Measurements from ENCODE around the gene C1QL4.
"Not testable (repeated sequence)": the region's sequence is repeated elsewhere in the genome, so short reads cannot be mapped to it uniquely, and the experiment has no call there.

DNA sequence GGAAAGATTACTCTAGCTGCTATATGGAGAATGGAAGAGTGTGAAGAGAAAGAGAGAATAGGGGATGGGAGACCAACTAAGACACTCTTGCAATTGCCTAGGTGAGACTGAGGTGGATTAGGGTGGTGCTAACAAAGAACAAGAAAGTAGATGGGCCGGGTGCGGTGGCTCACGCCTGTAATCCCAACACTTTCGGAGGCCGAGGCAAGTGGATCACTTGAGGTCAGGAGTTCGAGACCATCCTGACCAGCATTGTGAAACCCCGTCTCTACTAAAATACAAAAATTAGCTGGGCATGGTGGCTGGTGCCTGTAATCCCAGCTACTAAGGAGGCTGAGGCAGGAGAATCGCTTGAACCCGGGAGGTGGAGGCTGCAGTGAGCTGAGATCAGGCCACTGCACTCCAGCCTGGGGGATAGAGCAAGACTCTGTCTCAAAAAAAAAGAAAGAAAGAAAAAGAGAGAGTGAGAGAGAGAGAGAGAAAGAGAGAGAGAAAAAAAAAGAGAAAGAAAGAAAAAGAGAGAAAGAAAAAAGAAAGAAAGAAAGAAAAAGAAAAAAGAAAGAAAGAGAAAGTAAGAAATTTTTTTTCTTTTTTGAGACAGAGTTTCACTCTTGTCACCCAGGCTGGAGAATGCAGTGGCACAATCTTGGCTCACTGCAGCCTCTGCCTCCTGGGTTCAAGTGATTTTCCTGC lies 16.4 kb downstream of the C1QL4 start:
- not testable (repeated sequence) for TF ChIP-seq POLR2A (IDR thresholded peaks at IDR 0.05)
- TF ChIP-seq, protein P1, sequence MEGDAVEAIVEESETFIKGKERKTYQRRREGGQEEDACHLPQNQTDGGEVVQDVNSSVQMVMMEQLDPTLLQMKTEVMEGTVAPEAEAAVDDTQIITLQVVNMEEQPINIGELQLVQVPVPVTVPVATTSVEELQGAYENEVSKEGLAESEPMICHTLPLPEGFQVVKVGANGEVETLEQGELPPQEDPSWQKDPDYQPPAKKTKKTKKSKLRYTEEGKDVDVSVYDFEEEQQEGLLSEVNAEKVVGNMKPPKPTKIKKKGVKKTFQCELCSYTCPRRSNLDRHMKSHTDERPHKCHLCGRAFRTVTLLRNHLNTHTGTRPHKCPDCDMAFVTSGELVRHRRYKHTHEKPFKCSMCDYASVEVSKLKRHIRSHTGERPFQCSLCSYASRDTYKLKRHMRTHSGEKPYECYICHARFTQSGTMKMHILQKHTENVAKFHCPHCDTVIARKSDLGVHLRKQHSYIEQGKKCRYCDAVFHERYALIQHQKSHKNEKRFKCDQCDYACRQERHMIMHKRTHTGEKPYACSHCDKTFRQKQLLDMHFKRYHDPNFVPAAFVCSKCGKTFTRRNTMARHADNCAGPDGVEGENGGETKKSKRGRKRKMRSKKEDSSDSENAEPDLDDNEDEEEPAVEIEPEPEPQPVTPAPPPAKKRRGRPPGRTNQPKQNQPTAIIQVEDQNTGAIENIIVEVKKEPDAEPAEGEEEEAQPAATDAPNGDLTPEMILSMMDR (IDR thresholded peaks at IDR 0.05), result not testable (repeated sequence)
